Femur (tissue), 1 donor: ENCODE measurements around the gene CRIP3.

Experiments
- DNase-seq: peaks from one replicate; pipeline ENCODE4 v3.0.0-alpha.2; 2017

The CRIP3 gene

DNA sequence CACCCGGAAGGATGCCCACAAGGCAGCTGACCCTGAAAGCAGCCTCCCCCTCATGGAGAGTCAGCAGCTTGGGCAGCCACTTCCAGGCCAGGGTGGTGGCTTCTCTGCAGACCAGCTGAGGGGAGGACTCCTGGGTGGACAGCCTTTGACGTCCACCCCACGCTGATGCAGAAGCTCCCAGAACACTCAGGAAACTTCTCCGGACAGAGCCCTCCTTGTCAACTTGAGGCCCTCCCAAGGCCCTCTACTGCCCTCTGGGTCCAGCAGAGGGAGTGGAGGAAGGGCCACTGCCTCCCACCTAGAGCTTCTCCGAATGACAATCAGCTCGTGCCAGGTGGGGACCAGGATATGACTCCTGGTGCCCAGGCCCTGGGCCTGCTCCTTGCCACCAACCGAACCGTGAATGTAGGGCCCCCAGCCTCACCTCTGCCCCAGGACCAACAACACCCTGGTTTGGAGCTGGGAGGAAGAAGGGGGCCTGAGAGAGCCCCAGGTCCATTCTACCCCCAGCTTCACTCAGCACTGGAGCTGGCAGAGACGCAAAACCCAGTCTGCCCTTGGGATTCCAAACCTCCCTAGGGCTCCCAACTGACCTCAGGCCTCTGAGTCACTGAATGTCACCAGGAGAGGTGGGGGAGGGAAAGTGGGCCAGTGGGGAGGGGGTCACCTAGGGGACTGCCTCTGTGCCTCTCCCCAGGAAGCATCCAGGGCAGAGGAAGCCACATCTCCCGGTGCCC is 21.5 kb downstream of the CRIP3 start:
- DNase-seq: no peak

DNA sequence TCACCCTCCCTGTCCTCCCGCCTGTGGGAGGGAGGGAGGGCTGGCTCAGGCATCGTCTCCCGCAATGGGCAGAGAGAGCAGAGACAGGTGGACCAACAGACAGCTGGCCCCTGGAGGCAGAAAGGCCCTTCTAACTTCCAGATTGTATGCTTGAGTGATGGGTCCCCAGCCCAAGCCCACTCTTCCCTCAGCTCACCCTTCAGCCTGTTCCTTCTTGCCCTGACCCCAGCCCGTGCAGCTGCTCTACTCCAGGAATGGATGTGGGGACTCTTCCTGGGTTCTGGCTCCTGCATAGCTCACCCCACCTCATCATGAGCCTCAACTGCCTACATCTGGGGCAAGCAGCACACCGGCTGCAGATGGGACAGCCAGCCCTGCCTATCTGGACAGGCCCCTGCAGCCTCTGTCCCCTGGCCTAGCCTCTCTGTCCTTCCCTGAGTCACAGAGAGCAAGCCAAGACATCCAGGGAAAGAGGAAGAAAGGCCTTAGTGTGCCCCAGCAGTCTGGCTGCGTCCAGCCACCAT is 22.1 kb downstream of the CRIP3 start:
- DNase-seq: no peak

DNA sequence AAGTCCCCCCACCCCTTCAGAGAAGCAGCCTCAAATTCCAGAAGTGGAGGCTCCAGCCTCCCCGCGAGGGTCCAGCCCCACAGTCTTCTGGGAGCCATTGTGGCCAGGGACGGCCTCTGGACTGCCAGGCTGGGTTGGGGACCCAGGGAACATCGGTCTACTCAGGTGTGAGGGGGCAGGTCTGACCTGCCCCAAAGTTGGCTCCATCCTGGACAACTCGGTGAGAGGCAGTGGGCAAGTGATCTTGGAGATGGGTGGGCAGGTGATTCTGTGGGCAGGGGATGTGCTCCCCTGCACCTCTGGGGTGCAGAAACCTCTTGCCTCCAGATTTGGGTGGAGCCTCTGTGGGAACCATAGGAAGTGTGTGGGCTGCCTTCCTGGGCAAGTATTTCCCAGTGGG is 22.8 kb downstream of the CRIP3 start:
- DNase-seq: no peak

DNA sequence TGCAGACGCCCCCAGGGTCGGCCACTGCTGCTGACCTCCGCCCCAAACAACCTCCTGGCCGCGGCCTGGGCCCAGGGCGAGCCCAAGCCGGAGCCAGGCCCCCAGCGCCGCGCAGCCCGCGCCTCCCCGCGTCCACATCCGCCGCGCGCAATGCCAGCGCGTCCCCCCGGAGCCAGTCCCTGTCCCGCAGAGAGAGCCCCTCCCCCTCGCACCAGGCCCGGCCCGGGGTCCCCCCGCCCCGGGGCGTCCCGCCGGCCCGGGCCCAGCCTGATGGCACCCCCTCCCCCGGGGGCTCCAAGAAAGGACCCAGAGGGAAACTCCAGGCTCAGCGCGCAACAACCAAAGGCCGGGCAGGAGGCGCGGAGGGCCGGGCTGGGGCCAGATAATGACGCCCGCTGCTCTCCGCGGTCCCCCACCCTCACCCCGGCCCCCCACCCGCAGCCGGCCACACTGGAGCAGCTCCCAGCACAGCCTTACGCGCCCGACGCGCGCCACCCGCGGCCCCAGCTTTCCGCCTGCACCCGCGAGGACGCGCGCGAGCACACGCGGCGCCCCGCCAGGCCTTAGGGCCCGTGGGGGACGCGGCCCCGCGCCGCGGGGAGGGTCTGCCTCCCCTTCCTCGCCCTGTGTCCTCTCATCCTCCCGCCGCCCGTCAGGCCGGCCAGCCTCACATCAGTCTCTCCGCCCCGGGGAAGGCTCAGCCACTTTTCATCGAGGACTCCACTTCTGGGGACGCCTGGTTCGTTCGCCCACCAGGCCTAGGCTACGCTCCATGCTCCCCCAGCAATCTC is 23.4 kb downstream of the CRIP3 start:
- DNase-seq: peak; percentile 43

DNA sequence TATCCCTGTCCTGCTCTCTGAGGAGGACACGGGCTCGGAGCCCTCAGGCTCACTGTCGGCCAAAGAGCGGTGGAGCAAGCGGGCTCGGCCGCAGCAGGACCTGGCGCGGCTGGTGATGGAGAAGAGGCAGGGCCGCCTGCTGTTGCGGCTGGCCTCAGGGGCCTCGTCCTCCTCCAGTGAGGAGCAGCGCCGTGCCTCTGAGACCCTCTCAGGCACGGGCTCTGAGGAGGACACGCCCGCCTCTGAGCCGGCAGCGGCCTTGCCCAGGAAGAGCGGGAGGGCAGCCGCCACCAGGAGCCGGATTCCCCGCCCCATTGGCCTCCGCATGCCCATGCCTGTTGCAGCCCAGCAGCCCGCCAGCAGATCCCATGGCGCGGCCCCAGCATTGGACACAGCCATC is 24.7 kb downstream of the CRIP3 start:
- DNase-seq: no peak

DNA sequence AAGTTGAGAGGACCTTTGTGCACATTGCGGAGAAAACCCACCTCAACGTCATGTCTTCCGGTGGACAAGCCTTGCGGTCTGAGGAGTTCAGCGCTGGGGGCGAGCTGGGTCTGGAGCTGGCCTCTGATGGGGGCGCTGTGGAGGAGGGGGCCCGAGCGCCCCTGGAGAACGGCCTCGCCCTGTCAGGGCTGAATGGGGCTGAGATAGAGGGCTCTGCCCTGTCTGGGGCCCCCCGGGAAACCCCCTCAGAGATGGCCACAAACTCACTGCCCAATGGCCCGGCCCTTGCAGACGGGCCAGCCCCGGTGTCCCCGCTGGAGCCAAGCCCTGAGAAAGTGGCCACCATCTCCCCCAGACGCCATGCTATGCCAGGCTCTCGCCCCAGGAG is 25.1 kb downstream of the CRIP3 start:
- no peak for DNase-seq

DNA sequence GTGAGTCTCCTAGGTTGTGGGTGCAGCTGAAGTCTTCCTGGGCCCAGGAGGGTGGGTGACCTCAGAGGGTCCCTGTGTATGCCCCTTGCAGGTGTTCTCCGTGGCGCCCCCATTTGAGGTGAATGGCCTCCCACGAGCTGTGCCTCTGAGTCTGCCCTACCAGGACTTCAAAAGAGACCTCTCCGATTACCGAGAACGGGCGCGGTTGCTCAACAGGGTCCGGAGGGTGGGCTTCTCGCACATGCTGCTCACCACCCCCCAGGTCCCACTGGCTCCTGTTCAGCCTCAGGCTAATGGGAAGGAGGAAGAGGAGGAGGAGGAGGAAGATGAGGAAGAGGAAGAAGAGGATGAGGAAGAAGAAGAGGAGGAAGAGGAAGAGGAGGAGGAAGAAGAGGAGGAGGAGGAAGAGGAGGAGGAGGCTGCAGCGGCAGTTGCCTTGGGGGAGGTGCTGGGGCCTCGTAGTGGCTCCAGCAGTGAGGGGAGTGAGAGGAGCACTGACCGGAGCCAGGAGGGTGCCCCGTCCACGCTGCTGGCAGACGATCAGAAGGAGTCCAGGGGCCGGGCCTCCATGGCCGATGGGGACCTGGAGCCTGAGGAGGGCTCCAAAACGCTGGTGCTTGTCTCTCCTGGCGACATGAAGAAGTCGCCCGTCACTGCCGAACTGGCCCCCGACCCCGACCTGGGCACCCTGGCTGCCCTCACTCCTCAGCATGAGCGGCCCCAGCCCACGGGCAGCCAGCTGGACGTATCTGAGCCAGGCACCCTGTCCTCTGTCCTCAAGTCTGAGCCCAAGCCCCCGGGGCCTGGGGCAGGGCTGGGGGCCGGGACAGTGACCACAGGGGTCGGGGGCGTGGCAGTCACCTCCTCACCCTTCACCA is 25.8 kb downstream of the CRIP3 start:
- DNase-seq: no peak

DNA sequence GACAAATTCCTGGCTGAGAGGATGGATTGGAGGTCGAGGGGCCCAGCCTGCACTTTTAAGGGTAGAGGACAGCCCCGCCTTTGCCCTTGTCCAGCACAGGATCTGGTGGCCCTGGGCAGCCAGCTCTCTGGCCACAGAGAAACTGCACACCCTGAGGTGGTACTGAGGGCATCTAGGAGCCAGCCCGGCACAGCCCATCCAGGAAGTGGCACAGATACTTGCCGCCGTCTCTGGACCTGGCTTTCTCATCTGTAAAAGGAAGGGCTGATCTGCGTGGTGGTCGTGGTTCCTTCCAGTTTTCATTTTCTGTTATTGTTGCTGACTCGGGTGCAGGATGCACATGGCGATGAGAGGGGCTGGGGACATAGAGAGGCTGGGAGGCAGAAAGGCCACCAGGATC is 26.6 kb downstream of the CRIP3 start:
- DNase-seq: no peak

DNA sequence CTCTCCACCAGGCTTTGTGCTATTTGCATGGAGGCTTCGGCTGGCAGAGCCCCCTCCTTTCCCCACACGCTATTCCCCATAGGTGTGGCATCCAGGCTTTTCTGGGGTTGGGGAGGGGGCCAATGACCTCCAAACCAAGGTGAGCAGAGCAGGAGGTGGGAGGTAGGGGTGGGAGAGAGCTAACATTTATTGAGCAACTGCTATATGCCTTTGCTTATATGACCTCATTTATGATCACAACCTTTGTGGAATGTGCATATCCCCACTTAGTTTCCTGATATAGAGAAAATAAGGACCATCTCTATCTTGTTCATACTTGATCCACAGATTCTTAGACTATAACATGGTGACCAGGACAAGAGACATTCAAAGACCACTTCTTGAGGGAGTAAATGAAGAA is 28.4 kb downstream of the CRIP3 start:
- DNase-seq: no peak

DNA sequence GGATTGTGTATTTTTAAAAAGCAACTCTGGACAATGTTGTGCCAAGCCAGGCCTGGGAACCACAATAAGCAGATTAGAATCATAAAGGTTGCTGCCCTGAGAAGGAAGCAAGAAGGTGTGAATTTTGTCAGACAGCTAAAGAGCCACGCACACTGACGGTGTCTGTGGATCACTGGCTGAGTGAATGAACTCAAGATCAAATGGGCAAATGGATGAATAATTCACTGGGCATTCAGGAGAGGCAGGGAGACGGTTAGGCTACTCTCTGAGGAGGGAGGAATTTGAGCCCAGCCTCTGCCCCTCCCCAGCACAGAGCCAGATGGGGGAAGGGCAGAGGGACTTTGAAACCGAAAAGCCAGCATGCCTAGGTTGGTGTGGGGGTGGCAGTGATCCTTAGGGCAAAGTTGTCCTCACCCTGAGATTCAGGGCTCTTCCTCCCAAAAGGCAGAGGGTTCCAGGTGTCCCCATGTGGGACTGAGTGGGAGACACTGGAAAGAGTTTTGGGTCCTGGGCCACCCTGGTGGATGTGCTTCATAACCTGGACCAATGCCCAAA is 30.0 kb downstream of the CRIP3 start:
- DNase-seq: no peak

DNA sequence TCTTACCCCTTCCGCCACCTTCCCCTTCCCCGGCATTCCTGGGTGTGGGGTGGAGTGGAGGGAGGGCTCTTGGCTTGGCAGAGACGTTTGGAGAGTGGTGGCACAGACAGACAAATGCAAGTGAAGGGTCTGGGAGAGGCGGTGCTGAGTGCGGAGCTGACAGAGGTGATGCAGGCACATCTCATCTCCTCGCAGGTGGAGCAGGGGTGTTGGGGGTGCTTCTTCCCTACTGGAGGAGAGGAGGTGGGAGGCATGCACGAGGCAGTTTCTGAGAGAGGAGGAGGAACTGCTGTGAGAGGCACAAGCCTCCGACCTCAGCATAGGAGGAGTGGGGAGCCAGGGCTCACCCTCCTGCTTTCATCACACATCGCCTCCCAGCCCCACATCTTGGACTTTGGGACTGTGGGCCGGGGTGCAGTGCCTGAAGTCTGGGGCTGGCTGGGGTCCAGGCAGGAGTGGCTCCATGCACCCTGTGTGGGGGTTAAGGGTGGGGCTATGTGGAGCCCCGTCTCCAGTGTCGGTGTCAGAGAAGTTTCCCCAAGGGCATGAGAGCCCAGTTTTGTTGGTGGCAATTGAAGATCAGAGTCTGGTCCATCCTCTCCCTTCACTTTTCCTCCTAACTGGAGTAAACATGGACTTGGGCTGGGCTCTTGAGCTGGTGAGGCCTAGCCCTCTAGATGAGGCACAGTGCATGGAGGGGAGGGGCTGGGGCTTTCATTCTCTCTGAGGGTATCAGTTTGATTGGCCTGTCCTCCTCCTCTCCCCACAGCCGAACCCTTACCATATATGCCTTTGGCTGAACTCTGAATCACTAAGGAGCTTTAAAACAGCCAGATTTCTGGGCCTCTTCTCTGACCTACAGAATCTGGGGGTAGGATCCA is 30.7 kb downstream of the CRIP3 start:
- DNase-seq: no peak

DNA sequence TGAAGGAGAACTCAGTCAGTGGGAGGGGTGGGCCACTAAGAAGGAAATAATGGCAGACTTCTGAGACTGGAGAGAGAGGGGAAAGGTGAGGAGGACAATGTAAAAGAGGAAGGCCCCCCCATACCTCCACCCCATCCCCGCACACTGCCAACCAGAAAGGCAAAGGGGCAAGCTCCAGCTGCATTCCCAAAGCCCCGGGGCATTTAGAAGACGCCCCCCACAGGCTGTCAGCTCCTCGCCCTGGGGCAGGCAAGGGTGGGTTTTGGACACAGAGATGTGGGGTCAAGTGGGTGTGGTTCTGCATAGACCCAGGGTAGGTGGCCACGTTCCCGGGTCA is 31.4 kb downstream of the CRIP3 start:
- no peak for DNase-seq

DNA sequence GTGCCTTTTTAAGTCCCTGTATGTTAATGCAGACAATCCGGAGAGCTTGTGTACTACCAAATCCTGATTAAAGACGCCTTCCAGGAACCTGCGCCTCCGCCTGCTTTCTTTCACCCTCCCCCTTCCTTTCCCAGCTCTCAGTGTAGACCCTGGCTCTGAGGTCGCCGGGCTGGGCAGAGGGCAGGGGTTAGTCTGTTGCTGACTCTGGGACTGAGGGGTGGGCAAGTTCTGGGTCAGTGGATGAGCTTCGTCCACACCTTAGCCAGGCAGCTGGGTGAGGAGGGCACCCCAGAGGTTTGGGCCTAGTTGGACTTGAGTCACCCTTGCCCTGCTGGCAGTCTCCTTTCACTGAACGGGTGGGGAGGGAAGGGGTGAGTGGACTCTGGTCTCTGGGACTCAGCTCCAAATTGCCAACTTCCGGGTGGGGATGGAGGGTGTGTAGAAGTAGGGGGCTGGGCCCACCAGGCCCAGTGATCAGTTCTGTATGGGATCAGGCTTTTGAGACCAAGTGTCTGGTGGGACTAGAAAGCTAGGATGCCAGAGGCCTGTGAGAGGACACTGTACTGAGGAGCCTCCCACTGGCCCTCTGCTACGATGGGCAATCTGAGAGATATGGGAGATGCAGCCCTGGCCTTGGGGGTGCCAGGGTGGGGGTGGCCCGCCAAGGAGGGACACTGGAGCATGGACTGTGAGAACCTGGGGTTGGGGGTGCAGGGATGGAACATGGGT is 31.9 kb downstream of the CRIP3 start:
- DNase-seq: no peak

DNA sequence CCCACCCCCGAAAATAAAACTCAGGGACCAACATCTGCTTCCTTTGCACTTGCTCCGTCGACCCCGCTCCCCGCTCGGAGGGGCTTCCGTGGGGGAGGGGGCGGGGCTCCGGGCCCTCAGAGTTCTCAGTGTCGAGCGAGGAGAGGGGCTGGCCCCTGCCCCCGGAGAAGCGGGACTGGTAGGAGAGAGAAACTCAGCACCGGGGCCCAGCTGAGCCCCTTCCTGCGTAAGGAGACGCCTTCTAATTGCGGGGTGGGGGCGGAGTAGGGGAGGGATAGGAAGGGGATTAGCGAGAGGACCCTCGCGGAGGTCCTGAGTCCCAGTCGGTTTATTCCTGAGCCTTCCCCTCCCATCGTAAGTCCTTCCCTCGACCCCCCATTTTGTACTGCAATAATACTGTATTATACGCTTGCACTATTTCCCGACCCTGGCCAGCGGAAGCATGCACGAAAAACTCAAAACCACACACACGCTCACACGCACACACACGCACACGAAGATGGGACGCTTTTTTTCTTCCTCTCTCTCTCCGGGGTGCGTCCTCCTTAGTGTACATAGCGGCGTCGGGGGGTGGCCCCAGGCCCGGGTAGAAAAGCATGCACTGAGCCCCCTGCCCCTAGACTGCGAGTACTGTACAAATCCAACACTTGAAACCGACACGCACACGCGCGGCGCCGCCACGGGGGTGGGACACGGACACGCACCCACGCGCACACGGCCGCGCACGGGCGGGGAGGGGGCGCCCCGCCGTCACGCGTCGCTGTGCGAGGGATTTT is 32.6 kb downstream of the CRIP3 start:
- no peak for DNase-seq

DNA sequence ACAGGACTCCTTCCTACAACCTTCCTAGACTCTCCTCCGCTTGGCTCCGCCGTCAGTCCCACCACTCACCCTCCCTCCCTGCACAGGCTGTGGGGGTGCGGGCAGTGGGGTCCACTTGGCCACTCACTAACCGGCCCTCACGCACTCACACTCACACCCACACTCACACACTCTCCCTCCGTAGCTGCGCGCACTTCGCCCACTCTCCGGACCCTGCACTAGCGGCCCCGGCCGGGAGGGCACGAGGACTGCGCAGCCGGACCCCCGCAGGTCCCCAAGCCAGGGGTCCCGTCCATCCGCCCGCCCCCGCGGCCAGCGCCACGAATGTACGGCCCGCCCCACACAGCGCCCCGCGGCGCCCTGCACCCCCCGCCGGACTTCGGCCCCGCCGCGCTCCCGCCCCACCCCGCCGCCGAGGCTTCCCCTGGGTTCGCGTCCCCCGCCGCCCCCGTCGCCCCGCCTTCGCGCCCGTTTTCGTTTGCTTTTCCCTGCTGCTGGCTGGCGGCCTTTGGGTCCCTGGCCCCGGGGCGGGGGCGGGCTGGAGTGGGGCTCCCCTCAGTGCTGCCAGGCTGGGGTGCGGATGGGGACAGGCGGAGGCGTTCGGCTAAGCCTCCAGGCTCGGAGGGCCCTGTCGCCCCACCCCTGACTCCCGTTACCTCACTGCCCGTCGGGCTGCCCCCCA is 33.6 kb downstream of the CRIP3 start:
- no peak for DNase-seq

DNA sequence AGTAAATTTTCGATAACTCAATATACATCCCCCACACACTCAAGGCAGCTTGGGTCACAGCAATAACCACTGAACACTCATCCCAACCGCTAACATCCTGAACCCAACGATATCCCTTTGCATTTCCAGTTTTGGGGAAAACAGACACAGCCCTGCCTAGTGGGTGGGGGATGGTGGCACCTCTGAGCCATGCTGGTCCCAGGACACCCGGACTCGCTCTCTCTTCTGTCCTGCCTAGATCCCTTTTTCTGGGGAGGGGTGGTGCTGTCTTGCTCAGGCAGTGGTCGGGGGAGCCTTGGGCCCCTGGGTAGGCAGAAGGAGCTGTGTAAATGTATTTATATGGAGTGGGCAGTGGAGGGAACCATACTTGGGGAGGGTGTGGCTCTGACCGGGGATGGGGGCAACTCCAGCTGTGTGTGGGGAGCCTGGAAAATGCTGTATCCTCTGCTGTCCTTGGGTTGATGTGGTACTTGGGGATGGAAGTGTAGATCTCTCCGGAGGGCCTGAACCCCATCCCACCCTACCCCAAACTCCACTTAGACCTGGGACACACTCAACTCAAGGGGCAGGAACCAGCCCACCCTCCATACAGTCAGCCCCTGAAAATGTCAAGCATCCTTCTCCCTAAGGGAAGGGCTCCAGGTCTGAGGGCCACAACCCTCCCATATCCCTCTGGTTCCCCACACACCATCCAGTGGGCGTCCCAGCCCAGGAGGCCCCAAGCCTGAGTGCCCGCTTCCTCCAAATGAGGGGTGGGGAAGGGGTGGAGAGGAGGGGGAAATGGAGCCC is 34.3 kb downstream of the CRIP3 start:
- peak; percentile 10 for DNase-seq

DNA sequence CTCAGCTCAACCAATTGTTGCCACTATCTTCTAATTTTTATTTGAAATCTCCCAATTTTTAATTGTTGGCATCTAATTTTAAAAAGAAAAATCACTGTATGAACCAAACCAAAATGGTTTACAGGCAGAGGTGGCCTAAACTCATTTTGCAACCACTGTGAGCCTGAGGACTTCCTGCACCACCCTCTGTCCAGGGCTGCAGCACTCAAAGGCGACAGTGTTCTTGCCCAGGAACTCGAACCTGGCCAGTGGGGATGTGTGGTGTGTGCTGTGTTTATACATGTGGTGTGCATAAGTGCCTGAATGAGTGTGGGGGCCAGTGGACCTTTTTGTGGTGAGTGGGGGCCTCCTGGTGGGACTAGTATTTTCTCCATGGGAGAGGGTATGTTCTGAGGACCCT is 34.9 kb downstream of the CRIP3 start:
- peak; percentile 8 for DNase-seq

DNA sequence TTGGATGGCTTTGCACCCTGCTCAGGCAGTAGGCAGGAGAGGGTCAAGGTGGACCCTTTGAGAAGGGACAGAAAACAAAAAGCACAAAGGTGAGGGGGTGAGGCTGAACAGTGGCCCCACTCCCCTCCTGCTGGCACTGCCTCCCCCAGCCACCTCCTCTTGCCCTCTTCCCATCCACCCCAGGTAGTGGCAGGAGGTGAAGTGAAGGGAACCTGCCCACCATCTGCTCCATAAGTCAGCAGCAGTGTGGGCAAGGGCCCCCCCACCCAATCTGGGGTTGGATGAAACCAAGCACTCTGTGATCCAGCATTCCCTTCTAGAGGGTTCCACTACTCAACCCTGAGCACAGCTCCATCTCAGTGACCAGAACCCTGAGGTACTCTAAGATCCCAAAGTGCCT is 36.7 kb downstream of the CRIP3 start:
- peak; percentile 8 for DNase-seq
